ENCODE measurements around the gene GLB1L3.

Gene GLB1L3

GRCh38 chr11:134275534-134276395 is at the start of gene GLB1L3 (continued):
- TF ChIP-seq BCL6B (tag by site-specific recombination; IDR thresholded peaks at IDR 0.05): no peak
- no peak for TF ChIP-seq ZNF621 (tag by site-specific recombination; IDR thresholded peaks at IDR 0.05)
- TF ChIP-seq ZNF561 (tag by site-specific recombination; IDR thresholded peaks at IDR 0.05; ENCODE audit: borderline replicate concordance): no peak; the same call in 1 of the 2 replicates
- TF ChIP-seq ZNF311 (tag by site-specific recombination; IDR thresholded peaks at IDR 0.05; ENCODE audit: borderline replicate concordance): no peak
- TF ChIP-seq OSR2 (tag by site-specific recombination; IDR thresholded peaks at IDR 0.05): no peak
- no peak for TF ChIP-seq SETDB1 (IDR thresholded peaks at IDR 0.05; ENCODE audit: insufficient read length, low read length)
- TF ChIP-seq ZNF280C (tag by site-specific recombination; IDR thresholded peaks at IDR 0.05): no peak
- no peak for TF ChIP-seq ZNF548 (tag by site-specific recombination; IDR thresholded peaks at IDR 0.05)
- TF ChIP-seq ZNF518A (tag by site-specific recombination; conservative IDR thresholded peaks at IDR 0.05; ENCODE audit: low read depth): no peak
- no peak for TF ChIP-seq ZNF513 (tag by site-specific recombination; IDR thresholded peaks at IDR 0.05)
- no peak for TF ChIP-seq ZNF624 (tag by site-specific recombination; IDR thresholded peaks at IDR 0.05)
- no peak for TF ChIP-seq ZNF747 (tag by site-specific recombination; IDR thresholded peaks at IDR 0.05)
- TF ChIP-seq ZNF580 (tag by site-specific recombination; IDR thresholded peaks at IDR 0.05): no peak
- peak; percentile 2 for TF ChIP-seq PRDM6 (tag by site-specific recombination; IDR thresholded peaks at IDR 0.05)
- TF ChIP-seq WT1 (tag by site-specific recombination; IDR thresholded peaks at IDR 0.05): 0 out of 2 replicates have a peak, but pooled peaks have one; percentile 41
- no peak for TF ChIP-seq ZNF449 (tag by site-specific recombination; IDR thresholded peaks at IDR 0.05)
- TF ChIP-seq ZBTB49 (tag by site-specific recombination; IDR thresholded peaks at IDR 0.05; ENCODE audit: low read depth): no peak
- no peak for TF ChIP-seq ZNF837 (tag by site-specific recombination; IDR thresholded peaks at IDR 0.05)
- TF ChIP-seq ZNF140 (tag by site-specific recombination; IDR thresholded peaks at IDR 0.05): no peak
- TF ChIP-seq ZNF354C (tag by site-specific recombination; IDR thresholded peaks at IDR 0.05; ENCODE audit: borderline replicate concordance, low read depth): no peak
- no peak for TF ChIP-seq YY1 (tag by site-specific recombination; IDR thresholded peaks at IDR 0.05)
- no peak for TF ChIP-seq ZNF169 (tag by site-specific recombination; IDR thresholded peaks at IDR 0.05)
